Activated T-helper 17 cell treated with anti-CD3 and anti-CD28 coated beads, Interleukin-2, amount 50 U/mL, for 72 hours (primary cell): ENCODE results near the gene MTMR3. TPM values are rescaled to one million over a fixed set of nuclear protein-coding genes. Genes with fewer than 3 reads are reported as not detected.

Experiments
- ATAC-seq: fragments of 150-1000 bp; cut with Tn5 transposase; replicated peaks from 2 replicates; pipeline ENCODE4 v1.10.0; 2021; ENCODE audit warnings: mild to moderate bottlenecking, moderate library complexity
- H3K27ac Mint-ChIP-seq: one replicate; pipeline ENCODE4 v1.8.0; 2022; ENCODE audit warnings: mixed read lengths
- H3K27me3 Mint-ChIP-seq: one replicate; pipeline ENCODE4 v1.8.0; 2022; ENCODE audit warnings: mixed read lengths
- H3K36me3 Mint-ChIP-seq: one replicate; pipeline ENCODE4 v1.8.0; 2022; ENCODE audit warnings: low read depth, mild to moderate bottlenecking, mixed read lengths
- H3K4me1 Mint-ChIP-seq: one replicate; pipeline ENCODE4 v1.8.0; 2022; ENCODE audit warnings: mixed read lengths
- H3K4me3 Mint-ChIP-seq: one replicate; pipeline ENCODE4 v1.8.0; 2022; ENCODE audit warnings: mild to moderate bottlenecking, mixed read lengths
- H3K9me3 Mint-ChIP-seq: one replicate; pipeline ENCODE4 v1.8.0; 2022; ENCODE audit warnings: mixed read lengths
- total RNA-seq, 2 donors: library from RNA; stranded (reverse); gene quantifications; one replicate each; pipeline ENCODE4 v1.2.3, GENCODE V29; 2022

The MTMR3 gene
- total RNA-seq, 2 donors from 2014 or later: 24.7 to 34.7 TPM

- H3K9me3 Mint-ChIP-seq: no peaks in the 10 kb centered on the region
- H3K27me3 Mint-ChIP-seq: no peaks in the 10 kb centered on the region
- H3K36me3 Mint-ChIP-seq: peaks cover 96% of the 10 kb centered on the region
- no peak overlapping the region for H3K27ac Mint-ChIP-seq
- ATAC-seq: no peak
- H3K4me3 Mint-ChIP-seq: no peak overlapping the region
- peaks cover 8% of the 10 kb centered on the region for H3K4me1 Mint-ChIP-seq
Observed at GRCh38 chr22:30020511-30020910, 137.5 kb downstream of the MTMR3 start.

GRCh38 chr22:30021338-30021737, 138.4 kb downstream of the MTMR3 start:
- ATAC-seq: no peak
- Mint-ChIP-seq H3K27ac (peak overlapping the region; percentile 79), H3K4me1 (peaks cover 8% of the 10 kb centered on the region), H3K27me3 (no peaks in the 10 kb centered on the region), H3K4me3 (no peak overlapping the region), H3K9me3 (no peaks in the 10 kb centered on the region), H3K36me3 (peaks cover 96% of the 10 kb centered on the region)

- no peaks in the 10 kb centered on the region for H3K9me3 Mint-ChIP-seq
- H3K4me1 Mint-ChIP-seq: peaks cover 8% of the 10 kb centered on the region
- no peak overlapping the region for H3K4me3 Mint-ChIP-seq
- H3K27ac Mint-ChIP-seq: peak overlapping the region; percentile 79
- H3K27me3 Mint-ChIP-seq: no peaks in the 10 kb centered on the region
- H3K36me3 Mint-ChIP-seq: peaks cover 96% of the 10 kb centered on the region
- no peak for ATAC-seq
Observed at GRCh38 chr22:30021881-30022619, 139.1 kb downstream of the MTMR3 start.

- H3K4me3 Mint-ChIP-seq: no peak overlapping the region
- H3K27ac Mint-ChIP-seq: peak overlapping the region; percentile 79
- H3K9me3 Mint-ChIP-seq: no peaks in the 10 kb centered on the region
- ATAC-seq: peak; percentile 93
- H3K36me3 Mint-ChIP-seq: peaks cover 92% of the 10 kb centered on the region
- no peaks in the 10 kb centered on the region for H3K27me3 Mint-ChIP-seq
- peaks cover 8% of the 10 kb centered on the region for H3K4me1 Mint-ChIP-seq
Observed at GRCh38 chr22:30023099-30023660, 140.2 kb downstream of the MTMR3 start.

GRCh38 chr22:30024231-30024630, 141.3 kb downstream of the MTMR3 start:
- H3K27me3 Mint-ChIP-seq: no peaks in the 10 kb centered on the region
- no peaks in the 10 kb centered on the region for H3K9me3 Mint-ChIP-seq
- peaks cover 81% of the 10 kb centered on the region for H3K36me3 Mint-ChIP-seq
- no peak for ATAC-seq
- H3K27ac Mint-ChIP-seq: no peak overlapping the region
- H3K4me3 Mint-ChIP-seq: no peak overlapping the region
- peaks cover 8% of the 10 kb centered on the region for H3K4me1 Mint-ChIP-seq

- peaks cover 71% of the 10 kb centered on the region for H3K36me3 Mint-ChIP-seq
- no peak overlapping the region for H3K27ac Mint-ChIP-seq
- H3K4me3 Mint-ChIP-seq: no peak overlapping the region
- no peaks in the 10 kb centered on the region for H3K9me3 Mint-ChIP-seq
- ATAC-seq: no peak
- peaks cover 8% of the 10 kb centered on the region for H3K4me1 Mint-ChIP-seq
- H3K27me3 Mint-ChIP-seq: no peaks in the 10 kb centered on the region
Observed at GRCh38 chr22:30025221-30025620, 142.2 kb downstream of the MTMR3 start.

- no peak overlapping the region for H3K27ac Mint-ChIP-seq
- peaks cover 8% of the 10 kb centered on the region for H3K4me1 Mint-ChIP-seq
- no peaks in the 10 kb centered on the region for H3K27me3 Mint-ChIP-seq
- no peak overlapping the region for H3K4me3 Mint-ChIP-seq
- H3K36me3 Mint-ChIP-seq: peaks cover 56% of the 10 kb centered on the region
- H3K9me3 Mint-ChIP-seq: no peaks in the 10 kb centered on the region
- no peak for ATAC-seq
Observed at GRCh38 chr22:30026756-30027155, 143.8 kb downstream of the MTMR3 start.

GRCh38 chr22:30027169-30027568, 144.2 kb downstream of the MTMR3 start:
- no peaks in the 10 kb centered on the region for H3K27me3 Mint-ChIP-seq
- no peak for ATAC-seq
- peaks cover 8% of the 10 kb centered on the region for H3K4me1 Mint-ChIP-seq
- no peaks in the 10 kb centered on the region for H3K9me3 Mint-ChIP-seq
- peaks cover 53% of the 10 kb centered on the region for H3K36me3 Mint-ChIP-seq
- H3K4me3 Mint-ChIP-seq: no peak overlapping the region
- H3K27ac Mint-ChIP-seq: no peak overlapping the region

GRCh38 chr22:30027791-30028190, 144.8 kb downstream of the MTMR3 start:
- H3K9me3 Mint-ChIP-seq: no peaks in the 10 kb centered on the region
- ATAC-seq: no peak
- H3K36me3 Mint-ChIP-seq: peaks cover 47% of the 10 kb centered on the region
- H3K4me1 Mint-ChIP-seq: peaks cover 8% of the 10 kb centered on the region
- no peak overlapping the region for H3K27ac Mint-ChIP-seq
- no peaks in the 10 kb centered on the region for H3K27me3 Mint-ChIP-seq
- H3K4me3 Mint-ChIP-seq: no peak overlapping the region

GRCh38 chr22:30028731-30029130, 145.8 kb downstream of the MTMR3 start:
- peaks cover 38% of the 10 kb centered on the region for H3K36me3 Mint-ChIP-seq
- H3K27me3 Mint-ChIP-seq: no peaks in the 10 kb centered on the region
- no peaks in the 10 kb centered on the region for H3K9me3 Mint-ChIP-seq
- H3K4me1 Mint-ChIP-seq: no peaks in the 10 kb centered on the region
- ATAC-seq: no peak
- peak overlapping the region; percentile 22 for H3K27ac Mint-ChIP-seq
- H3K4me3 Mint-ChIP-seq: no peak overlapping the region

- no peaks in the 10 kb centered on the region for H3K9me3 Mint-ChIP-seq
- no peak for ATAC-seq
- peak overlapping the region; percentile 48 for H3K27ac Mint-ChIP-seq
- H3K4me3 Mint-ChIP-seq: no peak overlapping the region
- H3K4me1 Mint-ChIP-seq: no peaks in the 10 kb centered on the region
- peaks cover 30% of the 10 kb centered on the region for H3K36me3 Mint-ChIP-seq
- H3K27me3 Mint-ChIP-seq: no peaks in the 10 kb centered on the region
Observed at GRCh38 chr22:30029512-30029911, 146.5 kb downstream of the MTMR3 start.

- Mint-ChIP-seq H3K27ac (no peak overlapping the region), H3K4me3 (no peak overlapping the region), H3K36me3 (peaks cover 22% of the 10 kb centered on the region), H3K4me1 (no peaks in the 10 kb centered on the region), H3K27me3 (no peaks in the 10 kb centered on the region), H3K9me3 (no peaks in the 10 kb centered on the region)
- no peak for ATAC-seq
Observed at GRCh38 chr22:30030329-30030728, 147.4 kb downstream of the MTMR3 start.

GRCh38 chr22:30031328-30031727, 148.4 kb downstream of the MTMR3 start:
- no peaks in the 10 kb centered on the region for H3K9me3 Mint-ChIP-seq
- no peak for ATAC-seq
- H3K4me1 Mint-ChIP-seq: no peaks in the 10 kb centered on the region
- no peaks in the 10 kb centered on the region for H3K27me3 Mint-ChIP-seq
- no peak overlapping the region for H3K27ac Mint-ChIP-seq
- no peak overlapping the region for H3K4me3 Mint-ChIP-seq
- H3K36me3 Mint-ChIP-seq: peaks cover 12% of the 10 kb centered on the region

GRCh38 chr22:30031764-30032455, 148.9 kb downstream of the MTMR3 start:
- no peak overlapping the region for H3K4me3 Mint-ChIP-seq

GRCh38 chr22:30033137-30033536, 150.2 kb downstream of the MTMR3 start:
- H3K27ac Mint-ChIP-seq: no peak overlapping the region
- ATAC-seq: no peak
- H3K9me3 Mint-ChIP-seq: no peaks in the 10 kb centered on the region
- no peak overlapping the region for H3K4me3 Mint-ChIP-seq
- no peaks in the 10 kb centered on the region for H3K27me3 Mint-ChIP-seq
- H3K36me3 Mint-ChIP-seq: no peaks in the 10 kb centered on the region
- H3K4me1 Mint-ChIP-seq: no peaks in the 10 kb centered on the region

More at GRCh38 chr22:30031764-30032455, 148.9 kb downstream of the MTMR3 start:
- no peaks in the 10 kb centered on the region for H3K4me1 Mint-ChIP-seq
- peaks cover 6% of the 10 kb centered on the region for H3K36me3 Mint-ChIP-seq
- no peaks in the 10 kb centered on the region for H3K9me3 Mint-ChIP-seq
- no peak overlapping the region for H3K27ac Mint-ChIP-seq
- no peak for ATAC-seq
- no peaks in the 10 kb centered on the region for H3K27me3 Mint-ChIP-seq
